Activated CD8-positive, alpha-beta memory T cell treated with anti-CD3 and anti-CD28 coated beads for 48 hours (primary cell): ENCODE results near the gene BCL7C.
"Not testable (repeated sequence)": the region's sequence is repeated elsewhere in the genome, so short reads cannot be mapped to it uniquely, and the experiment has no call there.

Source experiments
- DNase-seq, 3 experiments: peaks; one replicate each; pipeline ENCODE4 v3.0.0-alpha.2; 2020; ENCODE audit warnings: low read depth in 2 of 3, low spot score in 2 of 3

Gene BCL7C

GRCh38 chr16:30893744-30894539 lies at the start of gene BCL7C:
Gene BCL7C (minus strand): TSS chr16:30894077. CDS start chr16:30893944, 133 bp downstream.
- DNase-seq: peak in 2 of 3 experiments; percentile 62 to 77

- no peak for DNase-seq
Observed at GRCh38 chr16:30942426-30942806, 48.5 kb upstream of the BCL7C start.

- DNase-seq: no peak
Observed at GRCh38 chr16:30941600-30942425, 47.9 kb upstream of the BCL7C start.

- not testable (repeated sequence) for DNase-seq
Observed at GRCh38 chr16:30939571-30939970, 45.7 kb upstream of the BCL7C start.

- no peak for DNase-seq
Observed at GRCh38 chr16:30937692-30938091, 43.8 kb upstream of the BCL7C start.

- no peak for DNase-seq
Observed at GRCh38 chr16:30934827-30935557, 41.1 kb upstream of the BCL7C start.

- no peak for DNase-seq
Observed at GRCh38 chr16:30931068-30931650, 37.3 kb upstream of the BCL7C start.

GRCh38 chr16:30930160-30930571 lies 36.3 kb upstream of the BCL7C start:
- no peak for DNase-seq

- no peak for DNase-seq
Observed at GRCh38 chr16:30929167-30929566, 35.3 kb upstream of the BCL7C start.

- DNase-seq: no peak
Observed at GRCh38 chr16:30928390-30928789, 34.5 kb upstream of the BCL7C start.

GRCh38 chr16:30927789-30928378 lies 34.0 kb upstream of the BCL7C start:
- no peak for DNase-seq

GRCh38 chr16:30926937-30927788 lies 33.3 kb upstream of the BCL7C start:
- DNase-seq: no peak

- DNase-seq: no peak
Observed at GRCh38 chr16:30925995-30926811, 32.3 kb upstream of the BCL7C start.

GRCh38 chr16:30925632-30925987 lies 31.7 kb upstream of the BCL7C start:
- DNase-seq: no peak

- no peak for DNase-seq
Observed at GRCh38 chr16:30924913-30925631, 31.2 kb upstream of the BCL7C start.

GRCh38 chr16:30924076-30924912 lies 30.4 kb upstream of the BCL7C start:
- no peak for DNase-seq

- no peak for DNase-seq
Observed at GRCh38 chr16:30923554-30924075, 29.7 kb upstream of the BCL7C start, which contains the start of gene FBXL19. Gene FBXL19 (plus strand): TSS chr16:30923572. CDS start chr16:30925755, 2,183 bp downstream.
